GM19438 (cell line): ENCODE results near the gene CLEC4A.
"Not testable (repeated sequence)": the region's sequence is repeated elsewhere in the genome, so short reads cannot be mapped to it uniquely, and the experiment has no call there.

Experiments used
- ATAC-seq: cut with Tn5 transposase; IDR thresholded peaks from one replicate; pipeline ENCODE4 v1.9.1; 2021; ENCODE audit warnings: low read depth; ENCODE audit not compliant: unreplicated experiment

CLEC4A gene

GRCh38 chr12:8123124-8123912 is at the start of gene CLEC4A:
Gene CLEC4A (plus strand): TSS chr12:8123617. CDS start chr12:8123879, 262 bp downstream.
- ATAC-seq = no peak

GRCh38 chr12:8075935-8076334 is 47.5 kb upstream of the CLEC4A start:
- ATAC-seq = no peak

GRCh38 chr12:8076366-8076765 is 47.1 kb upstream of the CLEC4A start:
- no peak for ATAC-seq

- no peak for ATAC-seq
Measured at GRCh38 chr12:8077207-8077606, 46.2 kb upstream of the CLEC4A start.

- ATAC-seq = no peak
Measured at GRCh38 chr12:8078398-8078797, 45.0 kb upstream of the CLEC4A start.

GRCh38 chr12:8078916-8079315 is 44.5 kb upstream of the CLEC4A start:
- ATAC-seq = no peak

GRCh38 chr12:8080120-8080519 is 43.3 kb upstream of the CLEC4A start:
- ATAC-seq = no peak

- ATAC-seq = no peak
Measured at GRCh38 chr12:8081251-8081920, 42.0 kb upstream of the CLEC4A start.

- ATAC-seq = no peak
Measured at GRCh38 chr12:8082808-8083100, 40.7 kb upstream of the CLEC4A start.

GRCh38 chr12:8084351-8084750 is 39.1 kb upstream of the CLEC4A start:
- ATAC-seq = not testable (repeated sequence)

- no peak for ATAC-seq
Measured at GRCh38 chr12:8087666-8088065, 35.8 kb upstream of the CLEC4A start.

- peak; percentile 59 for ATAC-seq
Measured at GRCh38 chr12:8088574-8088973, 34.8 kb upstream of the CLEC4A start.

- ATAC-seq = not testable (repeated sequence)
Measured at GRCh38 chr12:8089277-8089676, 34.1 kb upstream of the CLEC4A start.

GRCh38 chr12:8089716-8090115 is 33.7 kb upstream of the CLEC4A start:
- no peak for ATAC-seq

- ATAC-seq = no peak
Measured at GRCh38 chr12:8093291-8093690, 30.1 kb upstream of the CLEC4A start.

- ATAC-seq = no peak
Measured at GRCh38 chr12:8096281-8096915, 27.0 kb upstream of the CLEC4A start.

- no peak for ATAC-seq
Measured at GRCh38 chr12:8099235-8099634, 24.2 kb upstream of the CLEC4A start.

- ATAC-seq = no peak
Measured at GRCh38 chr12:8108808-8109398, 14.5 kb upstream of the CLEC4A start.

GRCh38 chr12:8113117-8113516 is 10.3 kb upstream of the CLEC4A start:
- ATAC-seq = not testable (repeated sequence)

GRCh38 chr12:8120072-8120713 is 3.2 kb upstream of the CLEC4A start:
- ATAC-seq = no peak

GRCh38 chr12:8127138-8127537 is 3.7 kb downstream of the CLEC4A start:
- no peak for ATAC-seq
